GM21717 (cell line): Measurements from ENCODE around the gene PRDX5.

Source experiments
- ATAC-seq: cut with Tn5 transposase; IDR thresholded peaks from one replicate; pipeline ENCODE4 v1.9.1; 2021; ENCODE audit warnings: mild to moderate bottlenecking, moderate library complexity; ENCODE audit not compliant: unreplicated experiment

The PRDX5 gene

DNA sequence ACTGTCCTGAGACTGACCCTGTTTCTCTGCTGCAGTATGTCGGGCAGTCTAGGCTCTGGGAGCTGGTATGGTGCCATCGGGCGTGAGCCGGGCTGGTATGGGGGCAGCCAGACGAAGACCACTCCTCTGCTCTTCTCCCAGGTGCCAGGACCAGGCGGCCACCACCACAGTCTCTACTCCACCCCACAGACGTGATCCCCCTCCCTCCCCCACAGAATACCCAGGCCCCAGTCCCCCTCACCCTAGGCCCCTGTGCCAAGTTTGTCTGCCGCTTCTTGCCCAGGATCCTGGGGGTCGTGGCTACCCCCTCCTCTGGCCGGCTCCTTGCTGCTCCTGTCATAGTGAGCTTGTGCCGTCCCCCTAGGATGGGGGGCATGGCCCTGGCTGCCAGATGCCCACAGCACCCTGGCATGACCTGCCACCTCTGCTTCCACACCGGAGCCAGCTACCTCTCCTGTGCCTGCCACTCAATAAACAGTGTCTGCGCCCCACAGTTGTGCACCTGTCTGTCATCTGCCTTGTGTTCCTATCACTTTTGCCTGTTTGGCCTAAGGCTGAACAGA is 28.8 kb upstream of the PRDX5 start:
- no peak for ATAC-seq

DNA sequence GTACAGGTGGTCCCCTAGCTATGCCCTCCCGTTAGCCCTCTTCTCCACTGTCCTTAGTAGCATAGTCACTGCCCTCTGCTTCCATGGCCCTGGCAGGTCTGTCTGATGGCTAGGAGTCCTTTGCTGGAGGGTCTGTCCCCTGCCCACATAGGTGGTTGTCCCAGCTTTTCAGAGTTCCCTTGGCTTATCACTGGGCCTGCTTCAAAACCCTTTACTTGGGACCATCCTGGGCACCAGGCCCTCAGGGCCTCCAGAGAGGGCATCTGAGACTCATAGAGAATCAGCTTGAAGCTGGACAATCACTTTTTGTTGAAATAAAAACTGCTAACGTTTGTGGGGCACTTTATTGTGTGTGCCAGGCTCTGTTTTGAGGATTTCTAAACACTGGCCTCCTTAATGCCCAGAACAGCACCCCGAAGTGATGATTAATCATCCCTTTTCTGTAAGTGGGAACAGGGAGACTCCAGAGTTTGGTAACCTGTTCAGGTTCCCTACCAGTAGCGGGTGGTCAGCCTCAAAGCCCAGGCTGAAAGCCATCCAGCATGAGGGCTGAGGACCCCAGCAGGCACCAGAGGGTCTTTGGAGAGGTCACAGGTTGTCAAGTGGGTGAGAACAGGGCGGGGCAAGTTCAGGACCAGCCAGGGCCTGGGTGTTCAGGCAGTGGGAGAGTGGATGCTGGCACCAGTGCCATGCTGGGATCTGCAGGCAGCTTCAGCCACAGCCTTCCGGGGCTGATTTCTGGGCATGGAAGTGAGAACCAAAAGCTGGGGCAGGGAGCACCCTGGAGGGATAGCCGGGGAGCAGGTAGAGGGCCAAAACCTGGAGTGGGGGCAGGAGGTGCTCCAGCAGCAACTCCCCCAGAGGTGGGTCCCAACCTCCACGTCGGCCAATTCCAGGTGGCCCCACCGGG is 27.3 kb upstream of the PRDX5 start:
- ATAC-seq: no peak

DNA sequence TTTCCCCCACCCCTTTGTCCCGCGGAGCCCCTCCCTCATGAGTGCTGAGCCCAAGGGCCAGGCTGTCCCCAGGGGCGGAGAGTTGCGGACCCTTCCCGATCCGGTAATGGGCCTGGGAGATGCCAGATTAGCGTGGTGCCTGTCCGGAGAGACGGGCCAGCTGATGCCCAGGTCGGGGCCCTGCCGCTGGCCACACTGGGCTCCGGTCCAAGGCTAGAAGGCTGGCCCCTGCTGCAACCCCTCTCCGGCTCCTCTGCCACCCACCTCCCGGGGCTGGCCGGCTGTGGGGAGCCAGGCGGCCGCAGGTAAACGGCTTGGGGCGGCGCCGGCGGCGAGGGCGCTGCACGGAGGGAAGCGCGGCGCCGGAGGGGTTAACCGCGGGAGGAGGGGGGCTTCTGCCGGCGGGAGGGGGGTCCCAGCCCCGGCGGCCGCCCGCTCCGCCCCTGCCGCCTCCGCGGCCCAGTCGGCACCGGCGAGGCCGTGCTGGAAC is 26.6 kb upstream of the PRDX5 start, which contains the start of gene KCNK4:
KCNK4 (plus strand) TSS at position 41 of the 490 bp plus-strand sequence. CDS start 1,717 bp downstream, outside the sequence.
- no peak for ATAC-seq

DNA sequence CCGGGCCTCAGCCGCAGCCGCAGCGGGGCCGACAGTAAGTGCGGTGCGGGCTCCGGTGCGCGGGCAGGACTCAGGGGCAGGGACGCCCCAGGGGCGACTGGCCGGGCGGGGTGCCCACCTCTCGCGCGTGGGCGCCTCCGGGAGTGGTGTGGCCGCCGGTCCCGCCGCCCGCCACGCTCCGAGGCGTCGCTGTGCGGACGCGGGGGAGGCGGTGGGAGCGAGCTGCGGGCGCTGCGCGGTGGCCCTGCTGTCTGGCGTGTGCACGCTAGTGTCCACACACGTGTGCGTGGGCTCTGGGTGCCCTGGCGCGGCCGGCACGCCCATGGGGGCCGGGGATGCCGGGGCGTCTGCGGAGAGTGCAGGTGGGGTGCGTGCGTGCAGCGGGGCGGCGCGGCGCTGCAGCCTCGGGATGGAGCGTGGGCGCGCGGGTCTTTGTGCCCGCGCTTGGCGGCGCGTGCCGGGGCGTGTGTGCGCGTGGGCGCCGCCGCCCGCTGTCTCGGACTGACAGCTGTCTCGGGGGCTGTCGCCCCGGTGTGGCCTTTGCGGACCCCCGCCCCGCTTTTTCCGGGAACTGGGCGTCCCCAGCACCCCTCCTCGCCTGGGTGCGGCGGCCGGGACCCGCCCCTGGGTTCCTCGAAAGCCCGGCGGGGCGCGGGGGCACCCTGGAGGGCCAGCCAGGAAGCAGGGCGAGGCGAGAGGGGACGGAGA is 26.0 kb upstream of the PRDX5 start:
- no peak for ATAC-seq

DNA sequence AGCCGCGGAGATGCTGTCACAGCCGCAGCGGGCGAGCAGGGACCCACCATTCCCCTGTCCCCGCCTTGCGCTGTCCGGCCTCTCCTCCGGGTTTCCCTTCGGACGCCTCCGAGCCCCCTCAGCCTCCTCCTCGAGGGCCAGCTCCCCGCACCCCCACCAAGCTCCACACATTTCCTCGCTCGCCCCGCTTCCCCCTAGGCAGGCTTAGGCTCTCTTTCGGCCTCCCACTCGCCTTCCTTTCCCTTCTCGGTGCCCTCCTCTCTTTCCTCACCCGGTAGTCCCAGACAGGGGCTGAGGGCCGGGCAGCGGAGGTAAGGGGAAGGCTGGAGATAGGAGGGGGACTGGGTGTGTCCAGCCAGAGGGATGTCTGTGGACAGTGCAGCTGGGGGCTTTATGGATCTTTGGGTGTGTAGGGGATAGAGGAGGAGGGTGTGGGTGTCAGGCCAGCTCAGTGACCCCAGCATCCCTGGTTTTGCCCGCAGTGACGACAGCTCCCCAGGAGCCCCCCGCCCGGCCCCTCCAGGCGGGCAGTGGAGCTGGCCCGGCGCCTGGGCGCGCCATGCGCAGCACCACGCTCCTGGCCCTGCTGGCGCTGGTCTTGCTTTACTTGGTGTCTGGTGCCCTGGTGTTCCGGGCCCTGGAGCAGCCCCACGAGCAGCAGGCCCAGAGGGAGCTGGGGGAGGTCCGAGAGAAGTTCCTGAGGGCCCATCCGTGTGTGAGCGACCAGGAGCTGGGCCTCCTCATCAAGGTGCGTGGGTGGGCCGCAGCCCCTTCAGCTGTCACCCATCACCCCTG is 25.3 kb upstream of the PRDX5 start:
- no peak for ATAC-seq

DNA sequence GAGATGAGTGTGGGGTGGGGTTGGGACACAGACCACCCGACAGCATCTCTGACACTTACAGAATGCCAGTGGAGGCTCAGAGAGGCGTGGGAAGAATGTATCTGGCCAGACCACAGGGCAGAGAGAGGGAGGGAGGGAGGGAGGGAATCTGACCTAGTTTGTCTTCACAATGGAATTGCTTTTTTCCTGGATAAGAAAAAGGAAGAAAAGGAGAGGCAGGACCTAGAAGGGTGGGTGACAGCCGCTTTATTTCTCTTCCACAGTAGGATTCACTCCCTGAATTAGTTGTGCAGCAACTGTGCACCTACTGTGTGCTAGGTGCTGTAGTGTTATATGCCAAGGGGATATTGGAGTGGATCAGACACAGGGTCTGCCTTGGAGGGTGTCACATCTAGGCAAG is 23.1 kb upstream of the PRDX5 start:
- no peak for ATAC-seq

DNA sequence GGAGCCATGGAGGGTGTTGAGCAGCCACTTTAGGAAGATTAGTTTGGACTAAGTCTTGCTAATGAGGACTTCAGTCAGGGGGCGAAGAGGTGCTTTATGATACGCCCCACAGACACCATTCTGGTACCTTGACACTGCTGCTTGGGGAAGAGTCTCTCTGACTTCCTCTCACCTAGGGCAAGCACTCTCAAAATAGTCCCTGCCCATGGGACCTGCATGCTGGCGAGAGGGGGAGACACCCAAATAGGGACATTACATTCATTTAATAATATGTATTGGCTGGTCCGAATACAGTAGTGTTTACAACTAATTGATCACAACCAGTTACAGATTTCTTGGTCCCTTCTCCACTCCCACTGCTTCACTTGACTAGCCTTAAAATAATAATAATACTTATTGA is 22.2 kb upstream of the PRDX5 start:
- no peak for ATAC-seq

DNA sequence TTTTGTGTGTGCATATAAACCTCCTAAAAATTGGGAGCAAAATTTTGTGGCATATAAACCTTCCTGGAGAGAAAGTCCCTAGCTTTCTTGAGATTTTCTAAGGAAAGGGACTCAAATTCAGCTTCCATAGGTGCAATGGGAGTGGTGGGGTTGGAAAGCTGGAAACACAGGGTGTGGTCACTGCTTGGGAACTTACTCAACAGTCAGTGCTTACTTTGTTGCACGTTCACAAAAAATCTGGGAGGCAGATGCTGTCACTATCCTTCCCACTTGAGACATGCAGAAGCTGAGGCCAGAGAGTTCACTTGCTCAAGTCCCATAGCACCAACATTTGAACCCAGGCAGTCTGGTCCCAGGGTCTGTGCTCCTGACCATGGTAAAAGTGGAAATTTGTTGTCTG is 21.7 kb upstream of the PRDX5 start:
- ATAC-seq: no peak

DNA sequence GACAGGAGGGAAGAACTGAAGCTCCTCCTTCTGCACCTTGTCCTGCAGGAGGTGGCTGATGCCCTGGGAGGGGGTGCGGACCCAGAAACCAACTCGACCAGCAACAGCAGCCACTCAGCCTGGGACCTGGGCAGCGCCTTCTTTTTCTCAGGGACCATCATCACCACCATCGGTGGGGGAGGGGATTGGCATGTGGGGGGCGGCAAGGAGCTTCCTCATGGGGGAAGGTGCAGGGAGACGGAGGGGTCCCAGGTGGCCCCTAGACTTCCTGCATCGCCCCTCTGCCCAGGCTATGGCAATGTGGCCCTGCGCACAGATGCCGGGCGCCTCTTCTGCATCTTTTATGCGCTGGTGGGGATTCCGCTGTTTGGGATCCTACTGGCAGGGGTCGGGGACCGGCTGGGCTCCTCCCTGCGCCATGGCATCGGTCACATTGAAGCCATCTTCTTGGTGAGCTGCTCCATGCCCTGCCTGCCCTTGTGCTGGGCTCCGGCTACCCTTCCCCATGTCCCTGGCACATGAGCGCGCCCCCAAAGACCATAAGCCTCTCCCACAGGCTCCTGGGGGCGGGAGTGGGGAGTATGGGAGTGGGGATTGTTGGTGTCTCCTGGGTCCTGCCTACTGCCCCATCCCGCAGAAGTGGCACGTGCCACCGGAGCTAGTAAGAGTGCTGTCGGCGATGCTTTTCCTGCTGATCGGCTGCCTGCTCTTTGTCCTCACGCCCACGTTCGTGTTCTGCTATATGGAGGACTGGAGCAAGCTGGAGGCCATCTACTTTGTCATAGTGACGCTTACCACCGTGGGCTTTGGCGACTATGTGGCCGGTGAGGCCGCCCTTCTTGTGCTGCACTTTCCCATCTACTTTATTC is 20.9 kb upstream of the PRDX5 start:
- ATAC-seq: no peak

DNA sequence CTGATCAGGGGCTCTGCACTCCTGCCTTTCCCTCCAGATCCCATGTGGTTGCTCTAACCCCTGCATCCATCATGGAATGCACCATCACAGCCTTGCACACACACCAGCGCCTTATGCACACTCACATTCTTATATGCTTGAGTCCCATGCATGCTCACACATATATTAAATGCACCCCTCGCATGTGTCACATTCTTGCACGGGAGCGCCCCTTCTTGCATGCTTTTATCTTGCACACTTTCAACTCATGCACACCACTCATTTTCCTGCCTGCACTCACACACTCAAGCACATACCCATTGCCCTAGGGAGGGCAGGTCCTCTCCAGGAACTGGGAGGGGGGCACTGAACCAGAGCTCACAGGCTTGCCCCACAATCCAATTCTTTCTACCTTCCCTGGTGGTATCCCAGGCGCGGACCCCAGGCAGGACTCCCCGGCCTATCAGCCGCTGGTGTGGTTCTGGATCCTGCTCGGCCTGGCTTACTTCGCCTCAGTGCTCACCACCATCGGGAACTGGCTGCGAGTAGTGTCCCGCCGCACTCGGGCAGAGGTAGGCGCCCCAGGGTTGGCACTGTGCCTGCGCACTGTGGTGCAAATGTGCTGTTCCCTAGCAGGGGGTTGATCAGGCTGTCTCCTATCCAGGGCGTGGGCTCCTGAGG is 20.1 kb upstream of the PRDX5 start:
- ATAC-seq: no peak

DNA sequence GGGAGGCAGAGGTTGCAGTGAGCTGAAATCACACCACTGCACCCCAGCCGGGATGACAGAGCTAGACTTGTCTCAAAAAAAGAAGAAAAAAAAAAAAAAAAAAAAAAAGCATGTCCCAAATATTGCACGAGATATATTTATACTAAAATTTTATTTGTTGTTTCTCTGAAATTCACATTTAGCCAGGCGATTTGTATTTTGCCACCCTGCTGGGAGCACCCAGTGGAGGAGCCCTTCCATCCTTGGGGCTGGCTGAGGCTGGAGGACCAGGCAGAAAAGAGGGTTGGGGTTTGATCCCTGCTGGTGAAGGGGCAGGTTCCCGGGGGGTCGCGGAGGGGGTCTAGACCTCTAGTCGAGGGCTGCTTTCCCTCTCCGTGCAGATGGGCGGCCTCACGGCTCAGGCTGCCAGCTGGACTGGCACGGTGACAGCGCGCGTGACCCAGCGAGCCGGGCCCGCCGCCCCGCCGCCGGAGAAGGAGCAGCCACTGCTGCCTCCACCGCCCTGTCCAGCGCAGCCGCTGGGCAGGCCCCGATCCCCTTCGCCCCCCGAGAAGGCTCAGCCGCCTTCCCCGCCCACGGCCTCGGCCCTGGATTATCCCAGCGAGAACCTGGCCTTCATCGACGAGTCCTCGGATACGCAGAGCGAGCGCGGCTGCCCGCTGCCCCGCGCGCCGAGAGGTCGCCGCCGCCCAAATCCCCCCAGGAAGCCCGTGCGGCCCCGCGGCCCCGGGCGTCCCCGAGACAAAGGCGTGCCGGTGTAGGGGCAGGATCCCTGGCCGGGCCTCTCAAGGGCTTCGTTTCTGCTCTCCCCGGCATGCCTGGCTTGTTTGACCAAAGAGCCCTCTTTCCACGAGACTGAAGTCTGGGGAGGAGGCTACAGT is 18.7 kb upstream of the PRDX5 start:
- no peak for ATAC-seq

DNA sequence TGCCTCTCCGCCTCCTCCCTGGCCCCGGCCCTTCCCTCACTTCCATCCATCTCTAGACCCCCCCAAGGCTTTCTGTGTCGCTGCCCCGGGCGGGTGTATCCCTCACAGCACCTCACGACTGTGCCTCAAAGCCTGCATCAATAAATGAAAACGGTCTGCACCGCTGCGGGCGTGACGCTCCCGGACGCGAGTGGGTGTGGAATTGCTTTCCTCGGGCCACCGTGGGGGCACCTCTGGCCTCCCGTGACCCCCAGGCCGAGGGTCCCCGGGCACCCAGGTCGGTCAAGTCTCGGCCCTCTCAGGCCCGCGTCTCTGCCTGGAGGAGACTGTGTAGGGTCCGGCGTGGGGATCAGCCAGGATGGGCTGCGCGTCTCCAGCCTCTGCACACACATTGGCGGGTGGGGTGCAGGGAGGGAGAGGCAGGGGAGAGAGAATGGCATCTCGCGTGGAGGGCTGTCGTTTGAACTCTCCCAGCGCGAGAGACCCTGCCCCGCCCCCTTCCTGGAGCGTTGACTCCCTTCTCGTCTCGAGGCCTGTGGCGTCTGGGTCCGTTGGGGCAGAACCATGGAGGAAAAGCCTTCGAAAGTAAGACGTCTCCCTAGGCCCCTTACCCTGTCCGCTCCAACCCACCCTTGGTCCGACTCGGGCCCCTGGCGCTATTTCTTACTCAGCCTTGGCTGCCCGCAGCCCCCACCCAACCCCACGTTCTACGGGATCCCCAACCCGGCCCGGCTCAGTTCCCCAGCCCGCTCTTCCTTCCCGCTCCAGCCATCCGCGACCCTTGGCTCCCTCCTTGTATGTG is 17.9 kb upstream of the PRDX5 start, which contains the start of gene CATSPERZ:
CATSPERZ (plus strand) TSS at position 512 of the 802 bp plus-strand sequence; CDS start at position 565, 53 bp downstream.
- ATAC-seq: no peak

DNA sequence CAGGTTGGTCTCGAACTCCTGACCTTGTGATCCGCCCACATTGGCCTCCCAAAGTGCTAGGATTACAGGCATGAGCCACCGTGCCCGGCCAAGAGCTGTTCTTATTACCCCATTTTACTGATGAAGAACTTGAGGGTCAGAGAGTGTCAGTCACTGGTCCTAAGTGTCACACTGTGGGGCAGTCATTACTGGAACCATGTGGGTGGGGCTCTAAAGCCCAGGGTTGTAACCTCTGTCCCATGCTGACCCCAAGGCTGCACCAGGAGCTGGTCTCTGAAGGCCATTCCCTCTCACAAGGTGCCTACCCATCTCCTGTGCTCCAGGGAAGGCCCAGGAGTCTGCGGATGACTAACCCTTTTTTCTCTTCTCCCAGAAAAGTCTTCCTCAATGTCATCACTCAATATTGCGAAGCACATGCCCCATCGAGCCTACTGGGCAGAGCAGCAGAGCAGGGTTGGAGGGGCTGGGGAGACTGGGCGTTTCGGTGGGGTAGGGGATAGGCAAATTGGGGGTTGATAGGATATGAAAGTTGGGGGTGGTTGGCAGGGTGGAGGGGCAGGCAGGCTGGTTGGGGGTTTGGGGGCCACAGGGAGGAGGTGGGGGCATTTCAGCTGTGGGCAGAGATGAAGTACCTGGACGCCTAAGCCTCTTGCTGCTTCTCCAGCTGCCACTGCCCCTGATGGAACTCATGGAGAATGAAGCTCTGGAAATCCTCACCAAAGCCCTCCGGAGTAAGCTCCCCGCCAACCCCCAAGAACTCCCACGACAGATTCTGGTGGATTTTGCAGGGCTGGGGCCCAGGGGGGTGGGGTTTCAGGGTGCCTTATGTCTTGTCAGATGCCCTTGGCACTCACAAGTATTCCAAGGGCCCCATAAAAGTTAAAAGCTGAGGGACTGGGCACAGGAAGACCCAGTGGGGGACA is 14.6 kb upstream of the PRDX5 start:
- ATAC-seq: no peak

DNA sequence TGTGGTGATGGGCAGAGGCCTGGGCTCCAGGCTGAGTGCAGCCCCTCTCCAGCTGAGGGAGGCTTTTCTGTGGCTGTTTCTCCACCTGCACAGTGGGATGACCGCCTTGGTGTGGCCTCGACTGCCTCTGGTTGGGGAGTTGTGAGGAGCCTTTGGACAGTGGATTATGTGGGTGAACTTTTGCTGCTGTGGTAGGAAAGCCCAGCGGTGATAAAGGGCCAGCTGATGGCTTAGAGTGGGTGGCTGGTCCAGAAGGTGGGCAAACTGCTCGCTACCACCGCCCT is 13.9 kb upstream of the PRDX5 start:
- no peak for ATAC-seq

DNA sequence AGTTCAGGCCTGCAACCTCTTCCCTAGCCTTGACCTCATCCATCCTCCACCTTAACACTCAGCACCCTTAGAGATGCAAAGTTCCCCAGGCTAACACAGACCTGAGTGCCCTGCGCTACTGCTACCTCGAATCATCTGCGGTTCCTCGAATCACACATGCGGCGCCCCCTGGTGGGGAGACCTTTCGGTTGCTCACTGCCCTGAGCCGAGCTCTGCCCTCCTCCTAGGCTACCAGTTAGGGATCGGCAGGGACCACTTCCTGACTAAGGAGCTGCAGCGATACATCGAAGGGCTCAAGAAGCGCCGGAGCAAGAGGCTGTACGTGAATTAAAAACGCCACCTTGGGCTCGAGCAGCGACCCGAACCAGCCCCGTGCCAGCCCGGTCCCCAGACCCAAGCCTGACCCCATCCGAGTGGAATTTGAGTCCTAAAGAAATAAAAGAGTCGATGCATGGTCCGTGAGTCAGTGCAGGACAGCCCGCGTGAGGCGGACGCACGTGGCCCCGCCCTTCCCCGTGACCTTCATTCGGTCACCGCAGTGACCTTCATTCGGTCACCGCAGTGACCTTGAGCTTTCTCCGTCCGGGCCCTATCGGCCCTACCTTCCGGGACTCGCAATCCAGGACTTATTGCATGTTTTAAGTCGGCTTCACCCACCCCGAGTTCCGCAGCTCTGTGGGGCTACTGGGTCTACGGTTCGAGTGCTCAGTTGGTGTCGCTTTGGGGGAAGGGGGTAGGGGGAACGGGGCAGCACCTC is 13.4 kb upstream of the PRDX5 start:
- ATAC-seq: peak; percentile 30
